ENCODE results near the gene ASIC2. TPM values are rescaled to one million over a fixed set of nuclear protein-coding genes. Genes with fewer than 3 reads are reported as not detected.

Gene ASIC2
- total and polyA plus RNA-seq, 2 donors (not counting 3 experiments of a cell fraction or from before 2014, with no cell fraction given): not detected

GRCh38 chr17:33097411-33097810, 195.7 kb downstream of the ASIC2 start:
- no peaks in the 10 kb centered on the region for H3K79me2 ChIP-seq (ENCODE audit: control insufficient read depth, insufficient read depth, low read length)
- no peak overlapping the region for H3K4me3 ChIP-seq (replicated peaks in 1 of 3; ENCODE audit: insufficient read depth in 1 of 3, low read depth in 1 of 3, low read length in 3 of 3)
- H2AFZ ChIP-seq (ENCODE audit: low read depth, low read length): no peak overlapping the region
- no peaks in the 10 kb centered on the region for H3K4me1 ChIP-seq (ENCODE audit: control insufficient read depth, extremely low read depth, insufficient read depth, low read length)
- no peaks in the 10 kb centered on the region for H3K9me3 ChIP-seq (replicated peaks; ENCODE audit: control insufficient read depth, insufficient read depth, low read length)
- intact Hi-C loops (cut with micrococcal nuclease) (no loop called here), dilution Hi-C loops (cut with MboI; ENCODE audit: extremely low pct_ligation_motif_present, low sequenced_read_pairs) (no loop called here)
- ChIA-PET CTCF (interaction anchor here (1.2 kb wide), 1 partner anchor 8 kb away, joined by 4 read pairs; no protein-coding TSS in a partner anchor), POLR2A (no interaction called here)
- no peaks in the 10 kb centered on the region for H3K9me1 ChIP-seq (replicated peaks; ENCODE audit: control insufficient read depth, extremely low read depth, insufficient read depth, low read length)
- no peaks in the 10 kb centered on the region for H3K36me3 ChIP-seq (ENCODE audit: control insufficient read depth in 2 of 2, extremely low read depth in 1 of 2, insufficient read depth in 2 of 2, low read length in 2 of 2)
- no peak overlapping the region for H3K27ac ChIP-seq (ENCODE audit: insufficient read depth, low read depth, low read length)
- no peaks in the 10 kb centered on the region for H3K27me3 ChIP-seq (ENCODE audit: control insufficient read depth in 2 of 2, insufficient read depth in 2 of 2, low read length in 2 of 2)
- no TSS peak for BruUV-seq (replicated peaks)
- DNase-seq (ENCODE audit: low read depth, low spot score) (no peak), FAIRE-seq (no peak)
- H3K9ac ChIP-seq (replicated peaks; ENCODE audit: extremely low read depth, insufficient read depth, low read length): no peak overlapping the region
- H3K4me2 ChIP-seq (ENCODE audit: insufficient read depth, low read length): no peak overlapping the region
- no peak for TF ChIP-seq JUN (IDR thresholded peaks at IDR 0.05; ENCODE audit: borderline replicate concordance, insufficient read depth, insufficient read length, low read depth)
- no peak for TF ChIP-seq POLR2A (IDR thresholded peaks at IDR 0.05; ENCODE audit: low read depth, low read length)
- no peak for TF ChIP-seq MYC (IDR thresholded peaks at IDR 0.05; ENCODE audit: low read depth, low read length)
- TF ChIP-seq GATA2 (IDR thresholded peaks at IDR 0.05; ENCODE audit: insufficient read depth, insufficient read length, low read depth, low read length): no peak
- H4K20me1 ChIP-seq (replicated peaks; ENCODE audit: control insufficient read depth, extremely low read depth, insufficient read depth, low read length): no peaks in the 10 kb centered on the region

GRCh38 chr17:33096161-33096560, 196.9 kb downstream of the ASIC2 start:
- DNase-seq (ENCODE audit: low read depth, low spot score) (no peak), FAIRE-seq (no peak)
- no peak overlapping the region for H3K4me2 ChIP-seq (ENCODE audit: insufficient read depth, low read length)
- intact Hi-C loops (cut with micrococcal nuclease) (no loop called here), dilution Hi-C loops (cut with MboI; ENCODE audit: extremely low pct_ligation_motif_present, low sequenced_read_pairs) (no loop called here)
- CTCF ChIA-PET: no interaction called here
- H3K9ac ChIP-seq (replicated peaks; ENCODE audit: extremely low read depth, insufficient read depth, low read length): no peak overlapping the region
- H4K20me1 ChIP-seq (replicated peaks; ENCODE audit: control insufficient read depth, extremely low read depth, insufficient read depth, low read length): no peaks in the 10 kb centered on the region
- H3K27me3 ChIP-seq (ENCODE audit: control insufficient read depth in 2 of 2, insufficient read depth in 2 of 2, low read length in 2 of 2): no peaks in the 10 kb centered on the region
- H3K79me2 ChIP-seq (ENCODE audit: control insufficient read depth, insufficient read depth, low read length): no peaks in the 10 kb centered on the region
- H2AFZ ChIP-seq (ENCODE audit: low read depth, low read length): no peak overlapping the region
- no peaks in the 10 kb centered on the region for H3K36me3 ChIP-seq (ENCODE audit: control insufficient read depth in 2 of 2, extremely low read depth in 1 of 2, insufficient read depth in 2 of 2, low read length in 2 of 2)
- no peak overlapping the region for H3K4me3 ChIP-seq (replicated peaks in 1 of 3; ENCODE audit: insufficient read depth in 1 of 3, low read depth in 1 of 3, low read length in 3 of 3)
- BruUV-seq (replicated peaks): no TSS peak
- POLR2A ChIA-PET: no interaction called here
- no peaks in the 10 kb centered on the region for H3K9me3 ChIP-seq (replicated peaks; ENCODE audit: control insufficient read depth, insufficient read depth, low read length)
- H3K4me1 ChIP-seq (ENCODE audit: control insufficient read depth, extremely low read depth, insufficient read depth, low read length): no peaks in the 10 kb centered on the region
- no peak for TF ChIP-seq POLR2AphosphoS5 (IDR thresholded peaks at IDR 0.05; ENCODE audit: insufficient read depth, low read depth, low read length)
- H3K9me1 ChIP-seq (replicated peaks; ENCODE audit: control insufficient read depth, extremely low read depth, insufficient read depth, low read length): no peaks in the 10 kb centered on the region
- no peak overlapping the region for H3K27ac ChIP-seq (ENCODE audit: insufficient read depth, low read depth, low read length)

Measured in endothelial cell of umbilical vein (primary cell).